Activated CD8-positive, alpha-beta memory T cell treated with anti-CD3 and anti-CD28 coated beads, Interleukin-2, amount 50 U/mL, for 48 hours (primary cell): ENCODE results near the gene TMEM135.

Experiments used
- DNase-seq: peaks from one replicate; pipeline ENCODE4 v3.0.0-alpha.2; 2020

Gene TMEM135

DNA sequence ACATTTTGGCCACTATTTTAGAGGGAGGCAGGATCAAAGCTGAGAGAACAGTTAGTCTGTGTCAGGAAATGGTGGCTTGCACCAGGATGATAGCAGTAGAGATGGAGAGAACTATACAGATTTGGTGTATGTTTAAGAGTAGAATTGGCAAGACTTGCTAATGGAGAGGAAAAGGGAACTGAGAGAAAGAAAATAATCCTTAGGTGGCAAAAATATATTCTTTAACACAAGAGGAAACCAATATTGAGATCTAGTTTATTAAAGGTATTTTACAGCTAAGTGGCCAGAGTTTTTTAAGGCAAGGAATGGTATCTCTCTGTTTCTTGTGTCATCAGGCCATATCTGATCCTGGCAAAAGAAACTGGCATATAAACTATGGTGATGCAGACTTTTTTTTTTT, 278.8 kb downstream of the TMEM135 start:
- no peak for DNase-seq

- DNase-seq: no peak
These were observed 279.7 kb downstream of the TMEM135 start for GRCh38 chr11:87317441-87317840.

DNA sequence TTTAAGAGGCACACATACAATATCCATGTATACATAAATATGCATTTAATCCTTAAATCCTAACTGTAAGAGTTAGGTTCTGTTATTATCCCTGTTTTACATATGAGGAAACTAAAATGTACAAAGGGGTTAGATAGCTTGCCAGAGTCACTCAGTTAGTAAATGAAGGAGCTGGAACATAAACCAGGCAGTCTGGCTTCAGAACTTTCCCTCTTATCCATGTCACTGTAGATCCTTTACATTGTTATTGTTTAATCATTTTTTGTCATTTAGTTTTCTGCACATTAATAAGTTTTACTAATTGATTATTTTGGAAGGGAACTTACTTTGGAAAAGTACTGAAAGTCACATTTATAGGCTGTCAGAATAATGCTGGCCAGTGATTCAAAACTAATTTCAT, 282.4 kb downstream of the TMEM135 start:
- DNase-seq: no peak

DNA sequence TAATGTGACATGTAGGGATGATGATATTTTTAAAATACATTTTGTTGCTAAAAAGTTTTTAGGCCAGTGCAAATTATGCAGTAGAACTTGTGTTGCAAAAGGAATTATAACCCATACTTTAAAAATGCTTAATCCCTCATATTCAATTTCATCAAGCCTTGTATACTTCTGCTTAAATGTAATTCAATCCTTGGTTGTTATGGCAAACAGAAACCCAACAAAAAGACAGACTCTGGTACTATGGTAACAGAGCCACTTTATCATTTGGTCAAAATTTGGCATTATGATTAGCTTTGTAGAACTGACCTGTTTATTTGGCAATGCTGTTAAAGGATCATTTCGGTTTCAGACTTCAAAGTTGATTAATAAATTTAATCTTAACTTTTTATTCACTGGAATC, 284.8 kb downstream of the TMEM135 start:
- DNase-seq: no peak

- DNase-seq: no peak
These were observed 286.2 kb downstream of the TMEM135 start for GRCh38 chr11:87323899-87324298.

DNA sequence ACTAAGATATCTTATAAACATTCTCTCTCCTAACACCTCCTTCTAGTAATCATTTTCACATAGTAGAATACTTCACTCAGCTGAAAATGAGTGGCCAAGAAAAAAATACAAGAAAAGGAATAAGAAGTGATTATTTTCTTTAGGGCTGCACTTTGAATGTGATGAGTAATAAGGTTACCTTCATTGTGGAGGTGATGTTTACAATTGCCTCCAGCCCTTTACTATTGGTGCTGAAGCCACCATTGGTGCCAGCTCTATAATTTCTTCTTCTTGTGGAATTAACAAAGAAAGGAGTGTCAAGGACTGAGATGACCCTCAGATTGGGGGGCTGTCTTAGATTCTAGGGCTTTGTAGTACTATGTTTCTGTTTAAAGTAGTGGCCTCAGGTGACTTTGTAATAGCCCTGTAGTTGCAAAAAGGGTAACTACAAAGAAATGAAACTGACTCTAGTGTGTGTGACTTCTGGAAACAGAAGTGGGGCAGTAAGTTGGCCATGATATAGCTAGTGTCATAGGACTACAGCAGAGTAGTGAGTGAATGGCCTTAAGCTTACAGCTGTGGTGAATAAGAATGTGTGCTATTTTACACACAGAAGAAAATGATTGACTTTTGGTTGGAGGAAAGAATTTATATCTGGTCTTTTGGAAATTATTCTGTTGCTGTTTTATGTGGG, 287.2 kb downstream of the TMEM135 start:
- DNase-seq: no peak

DNA sequence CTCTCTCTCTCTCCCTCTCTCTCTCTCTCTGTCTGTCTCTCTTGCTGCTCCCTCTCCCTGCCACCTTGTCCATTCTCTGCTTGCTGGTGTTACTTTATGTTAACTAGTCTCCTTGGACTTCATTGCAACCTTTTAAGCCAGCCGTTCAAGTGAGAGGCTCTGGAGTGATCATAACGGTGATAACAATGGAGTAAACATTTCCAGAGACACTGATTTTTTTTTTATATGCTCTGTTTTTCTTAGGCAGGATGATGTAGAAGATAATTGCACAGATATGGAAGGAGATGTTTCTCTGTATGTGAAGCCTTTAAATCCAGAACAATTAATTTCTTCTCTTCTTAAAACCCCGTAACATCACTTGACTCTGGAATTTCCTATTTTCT, 287.7 kb downstream of the TMEM135 start:
- DNase-seq: no peak

- no peak for DNase-seq
These were observed 288.9 kb downstream of the TMEM135 start for GRCh38 chr11:87326594-87326993.

DNA sequence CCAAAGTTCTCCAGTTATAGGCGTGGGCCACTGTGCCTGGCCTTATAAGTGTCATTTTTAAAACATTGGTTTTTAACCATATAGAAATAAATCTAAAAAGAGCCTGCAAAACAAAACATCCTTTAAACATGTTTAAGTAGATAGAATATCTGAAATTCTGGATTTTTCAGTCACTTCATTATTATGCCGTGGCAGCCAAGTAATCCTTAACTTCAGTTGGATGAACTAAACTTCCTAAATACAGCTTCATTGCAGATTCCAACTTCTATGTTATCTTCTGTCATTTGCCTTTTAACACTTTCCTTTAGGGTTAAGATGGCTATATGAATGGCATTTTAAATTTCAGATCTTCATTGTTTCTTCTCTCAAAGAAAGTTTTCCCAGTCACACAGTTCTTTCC, 291.4 kb downstream of the TMEM135 start:
- DNase-seq: no peak

- no peak for DNase-seq
These were observed 292.5 kb downstream of the TMEM135 start for GRCh38 chr11:87330187-87330601.

- no peak for DNase-seq
These were observed 293.5 kb downstream of the TMEM135 start for GRCh38 chr11:87331273-87331672.

DNA sequence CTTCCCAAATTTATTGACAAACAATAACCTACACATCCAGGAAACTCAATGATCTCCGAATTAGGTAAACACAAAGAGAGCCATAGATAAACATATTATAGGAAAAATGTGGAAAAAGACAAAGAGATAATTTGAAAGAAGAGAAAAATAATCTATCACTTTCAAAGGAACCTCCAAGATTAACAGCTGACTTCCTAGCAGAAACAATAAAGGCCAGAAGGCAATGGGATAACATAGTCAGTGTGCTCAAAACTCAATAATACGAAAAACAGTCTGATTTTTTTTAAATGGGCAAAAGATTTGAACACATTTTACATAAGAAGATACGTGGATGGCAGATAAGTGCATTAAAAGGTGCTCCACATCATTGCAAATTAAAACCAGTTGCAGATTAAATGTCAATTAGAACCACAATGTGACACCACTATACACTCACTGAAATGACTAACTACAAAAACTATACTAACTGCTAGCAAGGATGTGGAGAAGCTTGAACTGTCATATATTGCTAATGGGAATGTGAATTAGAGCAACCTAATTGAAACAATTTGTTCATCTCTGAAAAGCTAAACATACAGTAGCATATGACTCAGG, 300.4 kb downstream of the TMEM135 start:
- DNase-seq: no peak

GRCh38 chr11:87339416-87339815, 301.7 kb downstream of the TMEM135 start:
- no peak for DNase-seq

DNA sequence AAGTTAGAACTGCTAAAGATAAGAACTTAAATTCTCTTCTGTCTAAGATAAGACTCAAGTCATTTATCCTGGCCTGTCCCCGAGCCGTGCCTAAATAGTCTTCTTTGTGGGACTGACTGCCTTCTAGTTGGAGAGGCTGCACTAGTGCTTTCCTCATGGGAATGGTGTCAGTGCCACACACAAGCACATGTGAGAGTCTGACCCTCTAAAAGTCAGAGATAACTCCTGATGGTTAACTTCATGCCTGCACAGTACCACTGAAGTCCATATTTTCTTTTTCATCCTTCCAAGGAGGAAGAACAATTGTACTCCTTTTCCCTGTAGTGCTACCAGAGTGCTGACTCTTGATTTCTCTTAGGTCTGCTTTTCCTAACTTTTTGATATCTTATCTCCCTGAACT, 309.7 kb downstream of the TMEM135 start:
- DNase-seq: no peak

DNA sequence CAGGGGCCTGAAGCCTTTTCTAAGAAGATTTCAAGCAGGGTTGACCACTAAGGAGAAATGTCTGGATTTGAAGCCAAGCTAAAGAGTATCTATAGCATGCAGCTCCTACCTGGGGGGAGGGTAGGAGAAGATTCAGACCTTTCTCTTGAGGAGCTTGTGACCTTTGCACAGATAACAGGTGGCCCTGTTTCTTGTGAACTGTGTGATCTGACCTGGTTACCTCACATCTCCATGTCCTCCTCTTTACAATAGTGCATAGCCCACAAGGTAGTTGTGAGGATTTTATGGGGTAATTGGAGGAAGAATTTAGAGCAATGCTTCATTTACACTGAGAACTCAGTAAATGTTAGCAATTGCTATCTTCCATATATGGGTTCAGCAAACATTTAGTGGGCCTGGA, 310.1 kb downstream of the TMEM135 start:
- DNase-seq: no peak

GRCh38 chr11:87351676-87352075, 313.9 kb downstream of the TMEM135 start:
- DNase-seq: no peak

GRCh38 chr11:87352759-87353707, 315.3 kb downstream of the TMEM135 start:
- peak; percentile 99 for DNase-seq

DNA sequence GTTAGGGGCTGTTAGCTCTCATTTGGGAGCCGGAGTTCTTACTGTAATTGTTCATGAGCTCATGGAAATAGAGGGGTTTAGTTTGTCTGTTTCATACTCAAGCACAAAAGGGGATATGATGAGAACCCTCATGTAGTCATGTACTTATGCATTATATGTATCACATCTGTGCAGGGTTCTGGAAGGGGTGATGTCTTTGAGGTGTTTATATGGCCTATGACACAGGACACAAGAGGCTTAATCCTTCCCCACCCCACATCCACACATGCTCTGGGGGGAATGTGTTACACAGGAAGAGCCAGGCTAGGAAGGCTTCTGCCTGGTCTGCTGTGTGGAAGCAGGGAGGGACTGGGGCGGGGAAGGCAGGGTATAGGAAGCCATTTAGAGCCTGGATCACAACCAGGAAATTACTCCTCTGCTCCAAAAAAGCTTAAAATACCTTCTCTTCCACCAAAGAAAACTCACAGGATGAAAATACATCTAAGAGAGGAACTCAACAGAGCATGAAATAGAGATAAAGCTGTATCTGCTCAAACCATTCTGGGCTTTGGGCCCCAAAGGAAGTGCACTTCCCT, 316.1 kb downstream of the TMEM135 start:
- DNase-seq: no peak

- DNase-seq: no peak
These were observed 317.9 kb downstream of the TMEM135 start for GRCh38 chr11:87355596-87355995.

DNA sequence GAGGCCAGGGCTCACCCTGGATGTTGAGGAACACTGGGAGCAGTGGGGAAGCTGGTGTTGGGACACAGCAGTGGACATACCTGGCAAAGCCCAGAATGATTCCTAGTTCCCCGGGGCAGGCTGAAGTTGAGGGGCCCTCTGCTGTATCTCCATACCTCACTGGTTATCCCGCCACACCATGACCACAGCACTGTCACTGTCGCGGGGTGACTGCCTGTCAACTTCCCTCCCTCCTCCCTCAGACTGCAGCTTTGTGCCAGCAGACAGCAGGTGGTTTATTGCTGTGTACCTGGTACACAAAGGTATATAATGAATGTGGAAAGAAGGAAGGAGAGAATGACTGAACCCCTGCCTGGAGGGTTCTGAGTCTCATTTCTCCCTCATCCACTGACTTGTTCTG, 318.7 kb downstream of the TMEM135 start:
- DNase-seq: no peak

DNA sequence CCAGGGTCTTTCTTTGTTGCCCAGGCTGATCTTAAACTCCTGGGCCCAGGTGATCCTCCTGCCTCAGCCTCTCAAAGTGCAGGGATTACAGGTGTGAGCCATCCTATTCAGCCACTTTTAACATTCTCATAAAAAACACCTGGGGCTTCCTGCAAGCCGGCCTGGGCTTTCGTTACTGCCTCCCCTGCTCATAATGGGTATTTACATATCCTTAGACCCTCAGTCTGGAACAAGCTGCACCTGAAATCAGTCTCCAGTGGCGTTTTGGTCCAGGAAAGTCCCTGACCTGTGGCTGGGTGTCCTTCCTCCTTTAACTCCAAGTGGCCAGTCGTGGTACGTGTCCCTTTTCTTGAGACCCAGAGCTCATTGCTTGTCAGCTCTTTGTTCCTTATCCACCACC, 320.7 kb downstream of the TMEM135 start:
- no peak for DNase-seq

- no peak for DNase-seq
These were observed 321.7 kb downstream of the TMEM135 start for GRCh38 chr11:87359401-87359800.

DNA sequence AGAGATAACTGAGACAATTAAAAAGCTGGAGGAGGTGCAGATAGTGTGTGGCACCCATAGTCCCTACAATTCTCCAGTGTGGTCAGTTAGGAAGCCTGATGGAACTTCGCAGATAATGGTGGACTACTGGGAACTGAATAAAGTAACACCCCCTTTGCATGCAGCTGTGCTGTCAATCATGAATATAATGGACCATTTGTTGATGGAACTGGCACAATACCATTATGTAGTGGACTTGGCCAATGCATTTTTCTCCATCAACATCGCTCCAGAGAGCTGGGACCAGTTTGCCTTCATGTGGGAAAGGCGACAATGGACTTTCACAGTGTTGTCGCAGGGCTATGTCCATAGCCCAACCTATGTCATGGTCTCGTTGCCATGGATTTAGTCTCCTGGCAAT, 324.2 kb downstream of the TMEM135 start:
- DNase-seq: no peak

DNA sequence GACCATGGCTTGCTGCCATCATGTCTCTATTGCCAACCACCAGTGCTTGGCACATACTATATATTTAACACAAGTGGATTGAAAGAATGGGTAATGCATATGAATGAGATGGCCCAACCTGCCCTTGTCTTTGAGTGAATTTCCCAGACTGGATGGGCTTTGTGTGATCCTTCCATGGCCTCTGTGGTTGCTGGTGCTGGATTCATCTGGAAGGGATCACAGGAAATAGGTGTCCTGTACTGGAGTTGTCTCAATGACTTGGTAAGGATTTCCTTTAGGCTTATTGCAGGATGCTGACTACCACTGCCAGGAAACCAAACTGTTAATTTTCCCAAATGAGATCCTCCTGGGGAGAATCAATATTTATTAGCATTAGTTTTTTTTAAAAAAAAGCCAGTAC, 328.6 kb downstream of the TMEM135 start:
- DNase-seq: no peak
